ENCODE results near the gene SRD5A1.

GRCh38 chr5:6681682-6682081 lies 48.4 kb downstream of the SRD5A1 start:
- TF ChIP-seq POLR2A (IDR thresholded peaks at IDR 0.05) (no peak), CTCF (IDR thresholded peaks at IDR 0.05) (no peak)
